Measurements from ENCODE around the gene ARHGAP11A. TPM values are rescaled to one million over a fixed set of nuclear protein-coding genes. Genes with fewer than 3 reads are reported as not detected.

Gene ARHGAP11A
- total and polyA plus RNA-seq, 2 donors (not counting 3 experiments of a cell fraction or from before 2014, with no cell fraction given) = 6.6 to 82.3 TPM

- DNase-seq (ENCODE audit: low read depth, low spot score) (no peak), FAIRE-seq (no peak)
- no peaks in the 10 kb centered on the region for H3K36me3 ChIP-seq (ENCODE audit: control insufficient read depth in 2 of 2, extremely low read depth in 1 of 2, insufficient read depth in 2 of 2, low read length in 2 of 2)
- no TSS peak for BruUV-seq (replicated peaks)
- dilution Hi-C loops (cut with MboI; ENCODE audit: extremely low pct_ligation_motif_present, low sequenced_read_pairs) = loop anchor here (25.0 kb wide), 1 partner anchor 304 kb away; no protein-coding TSS in a partner anchor
- ChIA-PET POLR2A (no interaction called here), CTCF (interaction anchor here (0.6 to 2.6 kb wide), 5 partner anchors 21 to 273 kb away, joined by 3 to 11 read pairs (median 4); partner anchors contain the start of gene SCG5)
- intact Hi-C loops (cut with micrococcal nuclease) = no loop called here
- no peaks in the 10 kb centered on the region for H3K79me2 ChIP-seq (ENCODE audit: control insufficient read depth, insufficient read depth, low read length)
- peaks cover 2% of the 10 kb centered on the region for H3K4me1 ChIP-seq (ENCODE audit: control insufficient read depth, extremely low read depth, insufficient read depth, low read length)
- H4K20me1 ChIP-seq (replicated peaks; ENCODE audit: control insufficient read depth, extremely low read depth, insufficient read depth, low read length) = no peaks in the 10 kb centered on the region
- H3K4me3 ChIP-seq (replicated peaks in 1 of 3; ENCODE audit: insufficient read depth in 1 of 3, low read depth in 1 of 3, low read length in 3 of 3) = no peak overlapping the region
- H3K9me1 ChIP-seq (replicated peaks; ENCODE audit: control insufficient read depth, extremely low read depth, insufficient read depth, low read length) = no peaks in the 10 kb centered on the region
- H3K27me3 ChIP-seq (ENCODE audit: control insufficient read depth in 2 of 2, insufficient read depth in 2 of 2, low read length in 2 of 2) = no peaks in the 10 kb centered on the region
- H3K4me2 ChIP-seq (ENCODE audit: insufficient read depth, low read length) = no peak overlapping the region
- H3K9me3 ChIP-seq (replicated peaks; ENCODE audit: control insufficient read depth, insufficient read depth, low read length) = no peaks in the 10 kb centered on the region
- H3K9ac ChIP-seq (replicated peaks; ENCODE audit: extremely low read depth, insufficient read depth, low read length) = no peak overlapping the region
- no peak overlapping the region for H3K27ac ChIP-seq (ENCODE audit: insufficient read depth, low read depth, low read length)
- no peak overlapping the region for H2AFZ ChIP-seq (ENCODE audit: low read depth, low read length)
- TF ChIP-seq CTCF (IDR thresholded peaks at IDR 0.05; ENCODE audit: extremely low read depth in 1 of 2, insufficient read depth in 1 of 2, low read depth in 1 of 2, low read length in 2 of 2) (no peak), FOS (IDR thresholded peaks at IDR 0.05; ENCODE audit: borderline replicate concordance, insufficient read depth, low read length) (no peak), MYC (IDR thresholded peaks at IDR 0.05; ENCODE audit: low read depth, low read length) (no peak), JUN (IDR thresholded peaks at IDR 0.05; ENCODE audit: borderline replicate concordance, insufficient read depth, insufficient read length, low read depth) (no peak), MAX (IDR thresholded peaks at IDR 0.05; ENCODE audit: insufficient read depth, insufficient read length) (no peak), POLR2AphosphoS5 (IDR thresholded peaks at IDR 0.05; ENCODE audit: insufficient read depth, low read depth, low read length) (no peak), GATA2 (IDR thresholded peaks at IDR 0.05; ENCODE audit: insufficient read depth, insufficient read length, low read depth, low read length) (no peak), POLR2A (IDR thresholded peaks at IDR 0.05; ENCODE audit: low read depth, low read length) (no peak), EZH2 (IDR thresholded peaks at IDR 0.05; ENCODE audit: borderline replicate concordance, low read depth, low read length, severe bottlenecking) (no peak)
Observed at GRCh38 chr15:32682977-32683630, 67.8 kb downstream of the ARHGAP11A start.

Data from endothelial cell of umbilical vein (primary cell).